Osteoblast (primary cell): ENCODE data around the gene SORCS2. TPM values are rescaled to one million over a fixed set of nuclear protein-coding genes. Genes with fewer than 3 reads are reported as not detected.

Source experiments
- DNase-seq: peaks from one replicate; pipeline ENCODE4 v3.0.0; 2011; ENCODE audit warnings: low spot score, mixed read lengths; ENCODE audit not compliant: insufficient read length; ENCODE audit errors: missing footprints
- H2AFZ ChIP-seq: 2 replicates; pipeline ENCODE4 v1.6.0; 2011; ENCODE audit warnings: mild to moderate bottlenecking, low read length
- H3K27ac ChIP-seq: 2 replicates; pipeline ENCODE4 v1.5.1; 2011; ENCODE audit warnings: mild to moderate bottlenecking, low read depth, low read length, moderate library complexity
- H3K27me3 ChIP-seq: 2 replicates; pipeline ENCODE4 v1.6.0; 2012; ENCODE audit warnings: mild to moderate bottlenecking, control low read depth, inconsistent platforms, low read length, moderate library complexity; ENCODE audit not compliant: insufficient read depth
- H3K36me3 ChIP-seq: 2 replicates; pipeline ENCODE4 v1.5.1; 2011; ENCODE audit warnings: mild to moderate bottlenecking, low read length, control low read depth, moderate library complexity; ENCODE audit not compliant: insufficient read depth
- H3K4me1 ChIP-seq: 2 replicates; pipeline ENCODE4 v1.5.1; 2011; ENCODE audit warnings: mild to moderate bottlenecking, low read length, control low read depth, moderate library complexity; ENCODE audit not compliant: insufficient read depth
- H3K4me2 ChIP-seq: 2 replicates; pipeline ENCODE4 v1.6.0; 2011; ENCODE audit warnings: mild to moderate bottlenecking, low read length; ENCODE audit not compliant: insufficient read depth
- H3K4me3 ChIP-seq: fragments of 200-600 bp; sonication (generic); 3 replicates; pipeline ENCODE4 v1.5.1; 2012; ENCODE audit warnings: mild to moderate bottlenecking, low read length, inconsistent platforms; ENCODE audit not compliant: insufficient read depth
- H3K79me2 ChIP-seq: 2 replicates; pipeline ENCODE4 v1.6.0; 2012; ENCODE audit warnings: mild to moderate bottlenecking, low read length, control low read depth, inconsistent platforms; ENCODE audit not compliant: insufficient read depth
- H3K9me3 ChIP-seq: 2 replicates; pipeline ENCODE4 v1.5.1; 2011; ENCODE audit warnings: low read depth, low read length, control low read depth
- H4K20me1 ChIP-seq: 2 replicates; pipeline ENCODE4 v1.6.0; 2012; ENCODE audit warnings: mild to moderate bottlenecking, low read length, control low read depth; ENCODE audit not compliant: insufficient read depth
- CTCF ChIP-seq: IDR thresholded peaks from 2 replicates; pipeline ENCODE4 v1.5.1; 2011; ENCODE audit warnings: mild to moderate bottlenecking, low read depth, low read length, moderate library complexity; ENCODE audit errors: extremely low read depth
- total RNA-seq: library from RNA; depleted of rRNA; stranded (reverse); fragments of >200 nt; gene quantifications from 2 replicates; pipeline ENCODE4 v1.2.3, GENCODE V29; 2012

SORCS2 gene
- total RNA-seq, 1 donor, result 9.0 TPM

GRCh38 chr4:7395645-7396044, 203.3 kb downstream of the SORCS2 start:
- no peak overlapping the region for H3K4me2 ChIP-seq
- H4K20me1 ChIP-seq, result peaks cover 2% of the 10 kb centered on the region
- TF ChIP-seq CTCF, result no peak
- H3K27me3 ChIP-seq, result peaks cover 52% of the 10 kb centered on the region
- no peaks in the 10 kb centered on the region for H3K4me1 ChIP-seq
- no peak overlapping the region for H3K4me3 ChIP-seq
- H3K79me2 ChIP-seq, result no peaks in the 10 kb centered on the region
- H3K27ac ChIP-seq, result no peak overlapping the region
- H2AFZ ChIP-seq, result no peak overlapping the region
- no peak for DNase-seq
- H3K9me3 ChIP-seq, result no peaks in the 10 kb centered on the region
- no peaks in the 10 kb centered on the region for H3K36me3 ChIP-seq

- no peak for DNase-seq
- TF ChIP-seq CTCF, result no peak
- peaks cover 2% of the 10 kb centered on the region for H4K20me1 ChIP-seq
- peaks cover 52% of the 10 kb centered on the region for H3K27me3 ChIP-seq
- no peaks in the 10 kb centered on the region for H3K36me3 ChIP-seq
- H3K27ac ChIP-seq, result no peak overlapping the region
- H3K79me2 ChIP-seq, result no peaks in the 10 kb centered on the region
- H3K4me2 ChIP-seq, result no peak overlapping the region
- H3K4me1 ChIP-seq, result no peaks in the 10 kb centered on the region
- no peaks in the 10 kb centered on the region for H3K9me3 ChIP-seq
- H3K4me3 ChIP-seq, result no peak overlapping the region
- H2AFZ ChIP-seq, result no peak overlapping the region
Observed at GRCh38 chr4:7396186-7396910, 204.0 kb downstream of the SORCS2 start.

GRCh38 chr4:7397206-7398103, 205.1 kb downstream of the SORCS2 start:
- TF ChIP-seq CTCF, result no peak
- Histone ChIP-seq H3K4me3 (no peak overlapping the region), H3K4me2 (no peak overlapping the region), H3K27ac (no peak overlapping the region), H3K27me3 (peaks cover 55% of the 10 kb centered on the region), H2AFZ (no peak overlapping the region), H3K79me2 (no peaks in the 10 kb centered on the region), H3K9me3 (no peaks in the 10 kb centered on the region), H3K4me1 (no peaks in the 10 kb centered on the region), H4K20me1 (peaks cover 2% of the 10 kb centered on the region), H3K36me3 (no peaks in the 10 kb centered on the region)
- DNase-seq, result no peak

- Histone ChIP-seq H3K27ac (no peak overlapping the region), H3K4me2 (no peak overlapping the region), H3K4me3 (no peak overlapping the region), H3K36me3 (no peaks in the 10 kb centered on the region), H3K4me1 (no peaks in the 10 kb centered on the region), H2AFZ (no peak overlapping the region), H4K20me1 (peaks cover 2% of the 10 kb centered on the region), H3K79me2 (no peaks in the 10 kb centered on the region), H3K27me3 (peaks cover 53% of the 10 kb centered on the region), H3K9me3 (no peaks in the 10 kb centered on the region)
- DNase-seq, result no peak
- no peak for TF ChIP-seq CTCF
Observed at GRCh38 chr4:7398104-7398423, 205.7 kb downstream of the SORCS2 start.
